ENCODE results near the gene GSN.

Gene GSN

GRCh38 chr9:121297389-121297788, 29.4 kb downstream of the GSN start:
- DNase-seq (ENCODE audit: extremely low read depth, low read depth): no peak
- TF ChIP-seq CTCF (IDR thresholded peaks at IDR 0.05; ENCODE audit: low read depth, low read length): no peak

GRCh38 chr9:121298016-121298538, 30.1 kb downstream of the GSN start:
- DNase-seq (ENCODE audit: extremely low read depth, low read depth): no peak
- no peak for TF ChIP-seq CTCF (IDR thresholded peaks at IDR 0.05; ENCODE audit: low read depth, low read length)

- no peak for TF ChIP-seq CTCF (IDR thresholded peaks at IDR 0.05; ENCODE audit: low read depth, low read length)
- DNase-seq (ENCODE audit: extremely low read depth, low read depth): no peak
Observed at GRCh38 chr9:121298689-121299466, 30.9 kb downstream of the GSN start.

GRCh38 chr9:121299467-121300282, 31.7 kb downstream of the GSN start:
- DNase-seq (ENCODE audit: extremely low read depth, low read depth): no peak
- no peak for TF ChIP-seq CTCF (IDR thresholded peaks at IDR 0.05; ENCODE audit: low read depth, low read length)

GRCh38 chr9:121300283-121301119, 32.5 kb downstream of the GSN start:
- no peak for TF ChIP-seq CTCF (IDR thresholded peaks at IDR 0.05; ENCODE audit: low read depth, low read length)
- no peak for DNase-seq (ENCODE audit: extremely low read depth, low read depth)

- no peak for TF ChIP-seq CTCF (IDR thresholded peaks at IDR 0.05; ENCODE audit: low read depth, low read length)
- DNase-seq (ENCODE audit: extremely low read depth, low read depth): no peak
Observed at GRCh38 chr9:121301881-121302286, 33.9 kb downstream of the GSN start.

Measured in AG09319 (cell line).